G401 (cell line): ENCODE results near the gene LTB4R. TPM values are rescaled to one million over a fixed set of nuclear protein-coding genes. Genes with fewer than 3 reads are reported as not detected.
A peak's percentile ranks its signal among the peaks of the same experiment; 100 is the strongest.

Experiments
- DNase-seq: peaks from one replicate; pipeline ENCODE4 v3.0.0-alpha.2; 2015; ENCODE audit warnings: low spot score
- in situ Hi-C: cut with HindIII; loops from 2 replicates; pipeline ENCODE4 v1.10.0; 2016; ENCODE audit warnings: low sequenced_read_pairs, mixed read lengths
- total RNA-seq: library from RNA; depleted of rRNA; stranded (reverse); fragments of >200 nt; shearing (Covaris generic); gene quantifications from 2 replicates; pipeline ENCODE4 v1.2.3, GENCODE V29; 2014

The LTB4R gene
- total RNA-seq, 1 experiment from 2014 or later: 1.6 TPM

DNA sequence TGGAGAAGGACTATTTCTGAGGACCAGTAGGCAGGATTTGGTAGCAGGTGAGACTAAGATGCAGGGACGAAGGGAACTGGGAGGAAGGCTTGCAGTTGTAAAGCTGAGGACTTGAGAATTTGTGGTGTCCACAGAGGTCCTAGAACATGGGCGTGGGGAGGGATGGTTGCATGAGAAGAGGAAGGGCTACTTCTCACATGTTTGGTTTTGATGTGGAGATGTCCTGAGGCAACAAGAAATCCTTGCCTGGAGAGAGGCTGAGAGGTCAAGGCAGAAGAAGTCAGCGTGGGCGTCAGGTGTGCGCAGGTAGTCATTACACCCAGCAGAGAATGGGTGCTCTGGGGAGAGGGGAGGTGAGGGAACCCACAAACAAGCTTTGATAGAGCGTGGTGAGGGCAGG, 34.2 kb upstream of the LTB4R start:
- DNase-seq: no peak
- in situ Hi-C loops: no loop called here

DNA sequence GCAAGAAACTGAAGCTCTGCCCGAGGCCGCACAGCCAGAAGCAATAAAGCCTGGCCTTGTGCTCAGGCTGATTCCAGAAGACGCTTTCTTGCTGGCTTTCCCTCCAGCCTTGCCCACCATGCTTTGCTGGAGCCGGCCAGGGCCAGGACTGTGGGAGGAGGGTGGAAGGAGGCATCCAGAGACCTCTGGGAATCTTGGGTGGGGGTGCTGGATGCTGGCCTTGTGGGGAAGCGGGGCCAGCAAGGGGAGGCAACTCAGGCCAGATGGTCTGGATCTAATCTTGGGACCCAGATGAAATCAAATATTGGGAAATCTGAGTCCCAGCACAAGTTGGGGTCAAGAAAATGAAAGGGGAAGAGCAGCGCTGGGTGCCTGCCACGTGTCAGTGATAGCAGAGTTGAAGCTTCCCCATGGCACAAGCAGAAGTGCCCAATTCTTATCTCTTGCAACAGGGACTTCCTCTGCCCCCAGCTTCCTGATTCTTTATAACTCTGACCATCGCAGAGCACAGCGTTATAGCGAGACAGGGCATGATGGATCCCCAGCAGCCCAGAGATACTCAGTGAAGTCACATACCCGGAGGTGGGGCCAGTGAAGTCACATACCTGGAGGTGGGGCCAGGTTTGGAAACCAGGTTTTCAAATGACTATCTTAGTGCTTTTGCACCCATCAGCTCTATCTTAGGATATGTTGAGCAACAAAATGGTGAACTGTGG, 33.5 kb upstream of the LTB4R start:
- in situ Hi-C loops: no loop called here
- DNase-seq: no peak

DNA sequence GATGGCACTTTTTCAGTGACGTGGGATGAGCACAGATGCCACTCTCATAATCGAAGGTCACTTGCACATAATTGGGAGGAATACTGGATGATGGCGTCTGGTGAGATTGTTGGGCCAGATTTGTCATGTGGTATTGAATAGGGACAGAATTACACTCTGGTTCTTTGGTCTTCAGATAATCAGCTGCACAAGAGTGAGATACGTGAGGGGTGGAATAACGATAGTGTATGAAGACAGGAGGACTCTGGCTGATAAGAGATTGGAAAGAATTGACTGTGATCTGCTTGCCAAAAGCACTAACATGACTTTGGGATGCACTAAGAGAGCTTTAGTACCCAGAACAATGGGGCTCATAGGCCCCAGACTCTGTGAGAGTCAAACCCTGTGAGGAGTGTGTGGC, 32.9 kb upstream of the LTB4R start:
- no peak for DNase-seq
- in situ Hi-C loops: no loop called here

DNA sequence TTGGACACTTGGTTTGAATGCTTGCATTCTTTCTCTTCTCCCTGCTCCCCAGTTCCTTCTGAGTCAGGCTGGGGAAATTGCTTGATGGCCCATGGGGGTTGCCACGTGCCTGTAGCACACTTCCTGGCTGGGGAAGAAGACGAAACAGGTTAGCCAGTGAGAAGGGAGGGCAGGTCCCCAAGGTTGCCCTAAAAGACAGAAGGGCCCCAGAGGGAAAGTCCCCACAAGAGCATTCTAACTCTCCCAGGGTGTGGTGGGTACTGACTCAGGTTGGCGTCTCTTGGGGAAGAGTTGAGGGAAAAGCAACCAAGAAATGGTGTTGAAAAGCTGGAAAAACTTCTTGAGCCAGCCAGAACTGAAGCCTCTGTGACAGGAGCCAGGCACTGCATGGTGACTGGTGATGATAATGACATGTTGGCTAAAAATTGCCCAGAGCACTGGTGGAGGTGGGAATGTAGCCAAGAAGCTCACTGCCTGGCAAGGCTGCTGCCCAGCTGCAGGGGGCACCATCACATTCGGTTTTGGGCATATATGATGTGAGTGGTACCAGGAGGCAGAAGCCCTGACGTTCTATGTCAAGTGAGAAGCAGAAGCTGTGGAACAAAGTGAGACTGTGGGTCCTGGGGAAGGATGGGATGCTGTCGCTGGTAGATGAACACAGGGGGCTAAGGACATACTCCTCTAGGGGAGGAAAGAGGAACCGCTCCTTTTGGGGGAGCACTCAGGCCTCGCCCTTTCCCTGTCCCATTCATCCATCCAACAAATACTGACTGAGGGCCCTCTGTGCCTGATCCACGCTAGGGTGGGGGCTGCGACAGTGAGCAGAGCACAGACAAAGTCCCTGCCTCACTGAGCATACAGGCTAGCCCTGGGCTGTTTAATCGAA, 31.8 kb upstream of the LTB4R start:
- in situ Hi-C loops: no loop called here
- no peak for DNase-seq

DNA sequence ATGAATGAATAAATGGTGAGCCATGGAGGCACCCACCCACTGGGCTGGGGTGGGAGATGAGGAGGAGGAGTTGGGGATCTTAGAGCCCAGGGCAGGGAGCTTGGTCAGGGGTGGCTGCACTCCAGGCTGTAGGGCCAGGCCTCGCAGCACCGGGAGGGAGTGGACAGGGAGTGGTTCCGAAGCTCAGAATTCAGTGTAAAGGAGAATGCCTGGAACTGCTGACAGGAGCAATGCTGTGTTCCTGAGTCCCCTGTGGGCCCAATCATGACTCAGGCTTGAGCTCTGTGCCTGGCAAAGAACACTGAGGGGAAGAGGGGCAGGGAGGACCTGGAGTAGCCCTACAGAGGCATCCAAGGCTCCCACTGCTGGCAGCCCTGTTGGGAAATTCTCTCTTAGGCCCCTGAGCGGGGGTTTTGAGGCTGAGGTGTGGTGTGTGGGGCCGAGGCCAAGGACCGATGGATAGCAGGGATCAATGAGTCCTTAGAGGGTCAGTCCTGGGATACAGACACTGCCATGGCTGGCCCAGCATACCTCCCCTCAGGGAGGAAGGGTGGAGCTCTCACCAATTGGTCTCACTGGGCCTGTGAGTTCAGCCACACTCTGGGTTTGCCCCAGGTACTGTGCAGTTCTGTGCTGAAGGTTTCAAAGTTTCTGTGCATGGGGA, 30.4 kb upstream of the LTB4R start:
- no peak for DNase-seq
- in situ Hi-C loops: no loop called here

DNA sequence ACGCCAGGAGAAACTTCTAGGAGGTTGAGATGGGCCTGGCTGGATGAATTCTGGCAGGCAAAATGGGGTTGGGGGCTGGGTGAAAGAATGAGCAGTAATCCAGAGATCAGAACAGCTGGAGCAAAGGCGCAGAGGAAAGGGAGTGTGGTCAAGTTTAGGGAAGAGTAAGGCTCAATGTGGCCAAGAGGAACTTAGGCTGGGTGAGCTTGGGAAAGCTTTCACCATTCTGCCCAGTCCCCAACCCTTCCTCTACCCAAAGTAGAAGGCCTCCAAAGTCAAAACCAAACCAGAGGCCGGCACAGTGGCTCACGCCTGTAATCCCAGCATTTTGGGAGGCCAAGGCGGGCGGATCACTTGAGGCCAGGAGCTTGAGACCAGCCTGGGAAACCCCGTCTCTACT, 29.7 kb upstream of the LTB4R start:
- in situ Hi-C loops: no loop called here
- DNase-seq: no peak

DNA sequence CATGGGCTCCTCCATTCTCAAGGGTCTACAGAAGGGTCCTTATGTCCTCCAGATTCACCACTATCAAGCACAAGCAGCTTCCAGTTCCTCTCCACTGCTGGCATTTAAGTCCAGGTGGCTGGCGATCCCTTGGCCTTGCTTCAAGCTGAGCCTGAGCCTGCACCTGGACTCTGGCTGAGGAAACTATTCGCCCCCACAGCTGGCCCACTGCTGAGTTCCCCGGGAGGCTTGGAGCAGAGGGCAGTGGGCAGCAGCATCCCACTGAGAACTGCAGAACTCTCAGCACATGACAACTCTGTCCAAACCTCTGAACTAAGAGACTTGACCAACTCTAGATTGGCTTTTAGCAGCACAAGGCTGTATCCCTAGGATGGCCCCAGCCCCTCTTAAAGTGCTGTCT, 28.6 kb upstream of the LTB4R start:
- no peak for DNase-seq
- in situ Hi-C loops: no loop called here

DNA sequence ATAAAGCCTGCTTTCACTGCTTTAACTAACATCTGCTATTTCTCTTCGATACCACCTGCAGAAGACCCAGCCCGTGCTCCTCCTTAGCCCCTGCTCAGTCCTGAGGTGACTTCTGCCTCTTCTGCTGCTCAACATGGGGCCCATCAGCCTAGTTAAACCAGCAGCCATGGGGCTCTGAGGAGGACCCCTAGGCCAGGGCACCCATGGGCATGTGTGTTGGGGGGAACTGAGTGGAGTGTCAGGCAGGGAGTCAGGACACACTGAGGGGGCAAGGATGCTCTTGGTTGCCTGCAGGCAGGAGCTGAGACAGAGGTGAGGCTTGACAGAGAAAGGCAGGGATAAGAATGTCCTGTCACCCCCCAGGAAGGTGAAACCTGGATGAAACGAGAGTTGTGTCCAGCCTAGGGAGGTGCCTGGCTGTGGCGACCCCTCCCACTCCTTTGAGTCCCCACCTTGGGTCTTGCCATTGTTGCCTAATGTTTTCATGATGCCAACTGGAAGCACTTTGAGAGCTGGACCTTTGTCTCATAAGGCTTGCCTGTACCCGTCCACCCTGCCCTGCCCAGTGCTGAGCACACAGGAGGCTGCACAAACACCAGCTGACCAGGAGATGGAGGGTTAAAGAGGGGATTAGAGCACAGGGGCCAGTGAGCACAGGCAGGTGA, 27.4 kb upstream of the LTB4R start:
- DNase-seq: no peak
- in situ Hi-C loops: no loop called here

DNA sequence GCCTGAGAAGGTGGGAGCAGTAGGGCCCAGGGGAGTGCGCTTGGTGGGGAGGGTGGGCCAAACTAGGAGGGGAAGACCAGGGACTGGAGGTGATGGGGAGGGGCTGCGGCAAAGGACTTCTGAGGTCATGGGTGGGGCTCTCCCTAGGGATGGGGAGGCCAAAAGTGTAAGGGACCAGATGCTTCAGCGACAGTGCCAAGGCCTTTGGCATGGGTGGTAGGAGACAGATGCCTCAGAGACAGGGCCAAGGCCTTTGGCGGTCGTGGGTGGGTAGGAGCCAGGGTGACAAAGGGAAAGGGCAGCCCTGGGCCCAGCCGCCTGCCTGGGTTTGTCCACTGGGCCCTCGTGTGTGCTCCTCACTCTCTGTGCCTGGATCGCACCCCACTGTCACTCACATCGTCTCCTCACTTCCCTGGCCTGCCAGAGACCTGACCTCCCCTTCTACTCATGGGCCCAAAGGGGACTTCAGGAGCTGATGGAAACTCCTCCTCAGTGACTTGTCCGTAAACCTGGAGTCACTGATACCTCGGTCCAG, 26.7 kb upstream of the LTB4R start:
- no peak for DNase-seq
- in situ Hi-C loops: no loop called here

DNA sequence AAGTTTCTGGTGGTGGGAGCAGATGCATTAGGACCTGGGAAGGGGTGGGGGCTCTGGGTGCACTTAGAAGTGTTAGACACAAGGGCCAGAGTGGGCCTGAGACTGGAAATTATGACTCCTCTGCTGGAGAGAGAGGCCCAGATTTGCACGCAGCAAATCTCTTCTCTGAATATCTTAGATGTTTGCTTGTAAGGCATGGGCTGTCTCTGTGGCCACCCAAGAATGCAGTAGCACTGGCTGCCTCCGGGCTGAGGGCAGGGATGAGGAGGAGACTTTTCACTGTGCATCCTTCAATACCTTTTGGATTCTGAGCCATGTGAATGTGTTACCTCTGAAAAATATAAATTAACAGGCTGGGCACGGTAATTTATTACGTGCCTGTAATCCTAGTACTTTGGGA, 26.0 kb upstream of the LTB4R start:
- in situ Hi-C loops: no loop called here
- no peak for DNase-seq

DNA sequence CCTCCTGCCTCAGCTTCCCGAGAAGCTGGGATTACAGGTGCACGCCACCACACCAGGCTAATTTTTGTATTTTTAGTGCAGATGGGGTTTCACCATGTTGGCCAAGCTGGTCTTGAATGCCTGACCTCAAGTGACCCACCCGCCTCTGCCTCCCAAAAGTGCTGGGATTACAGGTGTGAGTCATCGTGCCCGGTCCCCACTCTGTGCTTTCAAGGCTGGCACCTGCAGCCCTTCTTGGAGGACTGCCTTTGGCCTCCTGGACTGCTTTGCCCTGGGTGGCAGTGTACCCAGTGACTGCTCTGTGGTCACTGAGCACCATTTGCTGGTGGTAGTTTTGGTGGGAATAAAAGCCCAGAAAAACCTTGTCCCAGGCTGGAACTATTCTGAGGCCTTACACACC, 24.3 kb upstream of the LTB4R start:
- DNase-seq: no peak
- in situ Hi-C loops: no loop called here

DNA sequence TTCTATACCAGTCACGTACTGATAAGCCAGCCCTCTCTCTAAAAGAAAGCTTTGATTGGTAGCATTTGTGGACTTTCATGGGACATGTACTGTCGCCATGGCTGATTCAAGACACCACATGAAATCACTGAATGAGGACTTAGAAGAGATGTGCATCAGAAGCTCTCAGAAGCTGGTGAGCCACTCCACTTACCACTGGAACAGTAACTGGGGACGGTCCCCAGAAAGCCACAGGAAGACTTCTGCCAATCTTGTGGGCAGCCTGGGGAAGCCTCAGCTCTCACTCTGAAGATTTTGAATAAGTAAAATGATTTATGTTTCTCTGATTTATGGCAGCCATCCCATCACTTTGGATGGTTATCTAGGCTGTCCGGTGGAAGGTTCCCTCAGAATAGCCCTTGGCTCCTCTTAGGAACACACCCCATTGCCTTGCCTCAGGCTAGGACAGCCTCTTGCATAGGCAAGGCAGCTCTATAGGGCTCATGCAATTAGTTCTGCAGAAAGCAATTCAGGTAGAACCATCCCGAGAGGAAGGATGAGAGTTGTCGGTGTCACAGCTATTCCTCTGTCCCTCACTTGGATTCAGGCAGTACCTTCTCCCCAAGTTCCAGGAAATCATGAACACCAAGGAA, 21.5 kb upstream of the LTB4R start:
- DNase-seq: no peak
- in situ Hi-C loops: no loop called here

DNA sequence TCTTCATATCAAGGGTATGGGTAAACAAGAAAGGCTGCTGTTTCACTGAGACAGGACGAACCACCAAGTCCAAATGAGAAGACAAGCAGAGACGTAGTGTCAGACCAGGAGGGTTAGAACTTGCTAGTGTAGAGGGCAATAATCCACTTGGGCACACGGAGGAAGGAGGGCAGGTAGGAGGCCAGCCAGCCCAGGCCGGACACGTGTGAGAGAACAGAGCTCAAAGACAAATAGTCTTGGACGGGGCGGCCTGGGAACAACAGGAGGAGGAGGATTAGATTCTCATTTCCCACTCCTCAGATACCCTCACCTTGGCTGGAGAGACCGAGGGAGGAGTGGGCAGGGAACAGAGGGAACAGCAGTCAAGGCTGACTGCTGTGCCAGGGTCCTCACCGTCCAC, 20.6 kb upstream of the LTB4R start:
- in situ Hi-C loops: no loop called here
- DNase-seq: no peak

DNA sequence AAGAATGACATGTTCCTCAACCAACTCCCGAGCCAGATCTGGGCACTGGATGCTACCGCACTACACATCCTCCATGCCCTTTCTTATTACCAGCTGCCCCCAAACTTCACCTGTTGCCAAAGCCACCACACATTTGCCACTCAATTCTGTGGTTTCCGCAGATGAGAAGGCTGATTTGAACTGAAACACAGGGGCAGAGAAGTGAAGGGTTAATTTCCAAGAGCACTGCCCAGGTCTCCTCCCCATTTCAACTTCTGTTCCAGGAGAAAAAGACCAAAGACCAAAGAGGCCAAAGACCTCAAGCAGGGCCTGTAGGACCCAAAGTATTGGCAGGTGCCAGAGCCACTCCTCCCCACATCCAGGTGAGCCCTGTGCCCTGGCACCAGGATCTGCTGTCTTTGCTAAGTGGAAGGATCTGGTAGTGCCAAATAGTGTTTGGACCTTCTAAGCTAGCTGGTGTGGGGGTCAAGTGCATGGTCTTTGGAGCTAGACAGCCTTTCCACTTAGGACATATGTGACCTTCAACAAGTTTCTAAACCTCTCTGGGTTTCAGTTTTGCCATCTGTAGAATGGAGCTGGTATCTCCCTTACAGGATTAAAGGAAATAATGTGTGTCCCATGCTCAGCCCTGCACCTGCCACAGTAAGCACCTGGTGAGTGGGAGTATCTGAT, 19.7 kb upstream of the LTB4R start:
- in situ Hi-C loops: no loop called here
- no peak for DNase-seq

DNA sequence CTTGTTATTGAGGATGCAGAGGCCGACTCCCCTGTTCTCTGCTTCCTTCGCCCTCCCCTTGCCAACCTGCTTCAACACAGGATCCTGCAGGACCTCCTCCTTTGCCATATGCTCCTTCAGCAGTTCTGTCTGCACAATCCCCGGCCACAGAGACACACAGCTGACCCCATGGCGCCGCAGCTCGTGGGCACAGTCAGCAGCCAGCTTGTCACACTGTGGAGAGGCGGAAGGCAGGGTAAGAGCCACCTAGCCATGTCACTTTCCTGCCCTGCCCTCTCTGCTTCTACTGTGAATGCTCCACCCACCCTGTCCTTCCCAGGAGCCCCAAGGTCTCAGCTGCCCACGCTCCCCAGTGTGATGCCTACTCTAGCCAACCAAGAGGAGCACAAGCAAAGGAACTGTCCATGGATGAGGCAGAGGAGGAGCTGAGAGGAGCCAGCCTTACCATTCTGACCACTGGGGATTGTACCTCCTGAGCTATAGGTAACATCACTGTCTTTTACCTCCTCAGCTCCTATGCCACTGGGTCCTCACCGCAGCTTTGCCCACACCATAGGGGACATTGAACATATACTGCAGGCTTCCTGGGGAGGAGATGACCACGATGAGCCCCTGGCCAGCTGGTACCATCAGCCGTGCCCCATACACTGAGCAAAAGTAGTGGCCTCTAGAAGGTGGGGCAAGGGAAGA, 19.0 kb upstream of the LTB4R start:
- no peak for DNase-seq
- in situ Hi-C loops: no loop called here

DNA sequence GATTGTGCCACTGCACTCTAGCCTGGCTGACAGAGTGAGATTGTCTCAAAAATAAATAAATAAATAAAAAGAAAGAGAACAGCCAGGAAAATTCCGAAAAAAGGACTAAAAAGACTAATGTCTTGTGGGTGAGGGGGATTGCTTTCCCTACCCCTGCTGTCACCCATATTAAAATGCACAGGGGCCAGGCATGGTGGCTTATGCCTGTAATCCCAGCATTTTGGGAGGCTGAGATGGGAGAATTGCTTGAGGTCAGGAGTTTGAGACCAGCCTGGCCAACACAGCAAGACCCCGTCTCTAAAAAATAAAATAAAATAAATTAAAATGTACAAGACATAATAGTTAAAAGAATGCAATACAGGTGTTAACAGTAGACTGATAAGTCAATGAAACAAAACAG, 17.8 kb upstream of the LTB4R start:
- in situ Hi-C loops: no loop called here

DNA sequence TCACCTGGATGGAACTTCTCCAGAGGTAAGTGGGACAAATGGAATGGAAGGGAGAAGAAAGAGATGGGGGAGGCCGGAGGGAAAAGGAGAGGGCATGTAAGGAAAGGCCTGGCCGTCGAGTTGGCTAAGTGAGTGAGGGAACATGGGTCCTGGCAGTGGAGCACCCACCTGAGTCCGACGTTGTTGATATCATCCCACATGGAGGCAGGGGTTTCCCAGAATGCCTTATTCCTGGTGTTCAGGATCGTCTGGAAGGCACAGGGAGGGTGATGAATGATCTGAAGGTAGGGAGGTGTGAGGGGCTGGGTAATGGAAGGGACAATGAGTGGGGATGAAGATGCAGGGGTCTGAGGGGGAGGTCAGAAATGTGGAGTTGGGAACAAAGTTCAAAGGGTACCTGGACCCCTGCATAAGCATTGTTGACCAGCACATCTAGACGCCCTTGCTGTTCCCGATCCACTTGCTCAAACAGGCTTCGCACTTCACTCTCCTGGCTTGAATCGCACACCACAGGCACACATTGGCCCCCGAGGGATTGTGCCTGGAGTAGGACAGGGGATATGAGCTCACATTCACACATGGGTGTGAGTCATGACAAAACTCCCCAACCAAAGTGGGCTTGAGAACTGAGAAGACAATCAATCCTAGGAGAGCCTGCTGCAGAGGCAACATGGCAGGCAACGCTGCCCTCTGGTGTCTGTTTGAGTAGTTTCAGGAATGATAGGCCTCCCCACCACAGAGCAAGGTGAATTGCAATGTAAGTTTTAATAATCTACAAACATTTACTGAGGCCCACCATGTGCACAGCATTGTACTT, 14.8 kb upstream of the LTB4R start:
- DNase-seq: peak; percentile 59
- in situ Hi-C loops: no loop called here

More for the DNA sequence above, 17.8 kb upstream of the LTB4R start:
- DNase-seq: no peak
